D721Med (cell line): ENCODE results near the gene MUC5B.

Source experiments
- DNase-seq: peaks from one replicate; pipeline ENCODE4 v3.0.0; 2011; ENCODE audit warnings: low spot score; ENCODE audit not compliant: insufficient read length
- FAIRE-seq: peaks from 2 replicates; lab custom pipeline; 2011; peaks lifted over from hg19 to GRCh38; lab: Jason Lieb, UNC
- TF ChIP-seq, protein P1 (sequence below): IDR thresholded peaks from 2 replicates; pipeline ENCODE4 v1.5.1; 2012; ENCODE audit warnings: mild to moderate bottlenecking, control low read depth; ENCODE audit not compliant: insufficient read depth; ENCODE audit errors: missing control alignments

The MUC5B gene

DNA sequence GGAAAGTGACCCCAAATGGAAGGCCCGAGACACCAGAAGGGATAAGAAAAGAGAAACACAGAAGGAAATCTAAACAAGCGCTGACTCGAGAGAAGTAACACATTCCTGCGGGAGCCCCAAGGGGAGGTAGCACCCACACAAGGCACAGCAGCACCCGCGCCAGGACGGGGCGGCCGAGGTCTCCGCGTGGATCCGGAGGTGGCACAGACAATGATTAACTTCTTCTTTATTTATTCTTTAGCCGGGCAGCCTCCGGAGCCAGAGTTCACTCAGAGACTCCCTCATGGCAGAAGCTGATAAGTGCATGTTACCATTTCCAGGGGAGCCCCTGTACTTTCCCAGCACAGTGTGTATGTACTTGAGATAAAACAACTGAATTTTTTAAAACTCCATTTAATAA is 81.5 kb downstream of the MUC5B start:
- TF ChIP-seq, protein P1, sequence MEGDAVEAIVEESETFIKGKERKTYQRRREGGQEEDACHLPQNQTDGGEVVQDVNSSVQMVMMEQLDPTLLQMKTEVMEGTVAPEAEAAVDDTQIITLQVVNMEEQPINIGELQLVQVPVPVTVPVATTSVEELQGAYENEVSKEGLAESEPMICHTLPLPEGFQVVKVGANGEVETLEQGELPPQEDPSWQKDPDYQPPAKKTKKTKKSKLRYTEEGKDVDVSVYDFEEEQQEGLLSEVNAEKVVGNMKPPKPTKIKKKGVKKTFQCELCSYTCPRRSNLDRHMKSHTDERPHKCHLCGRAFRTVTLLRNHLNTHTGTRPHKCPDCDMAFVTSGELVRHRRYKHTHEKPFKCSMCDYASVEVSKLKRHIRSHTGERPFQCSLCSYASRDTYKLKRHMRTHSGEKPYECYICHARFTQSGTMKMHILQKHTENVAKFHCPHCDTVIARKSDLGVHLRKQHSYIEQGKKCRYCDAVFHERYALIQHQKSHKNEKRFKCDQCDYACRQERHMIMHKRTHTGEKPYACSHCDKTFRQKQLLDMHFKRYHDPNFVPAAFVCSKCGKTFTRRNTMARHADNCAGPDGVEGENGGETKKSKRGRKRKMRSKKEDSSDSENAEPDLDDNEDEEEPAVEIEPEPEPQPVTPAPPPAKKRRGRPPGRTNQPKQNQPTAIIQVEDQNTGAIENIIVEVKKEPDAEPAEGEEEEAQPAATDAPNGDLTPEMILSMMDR, result no peak
- FAIRE-seq (no peak), DNase-seq (no peak)

DNA sequence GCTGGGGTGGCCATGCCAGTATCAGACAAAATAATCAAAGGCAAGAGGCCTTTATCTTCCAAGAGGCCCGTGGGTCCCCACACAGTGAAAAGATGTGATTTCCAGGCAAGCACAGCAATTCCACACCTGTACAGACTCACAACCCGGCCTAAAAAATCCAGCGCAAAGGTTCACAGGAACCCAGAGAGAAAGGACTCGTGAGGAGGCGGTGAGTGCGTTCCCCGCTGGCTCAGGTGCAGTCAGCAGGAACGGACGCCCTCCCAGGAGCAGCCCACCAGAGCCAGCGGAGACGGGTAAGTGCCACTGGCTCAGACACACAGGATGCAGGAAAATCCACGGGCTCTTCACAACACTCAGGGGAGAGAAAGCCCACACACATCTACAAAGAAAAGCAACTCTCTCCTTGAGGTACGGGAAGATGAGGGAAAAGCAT is 82.2 kb downstream of the MUC5B start:
- FAIRE-seq, result no peak
- TF ChIP-seq, protein P1, result no peak
- DNase-seq, result no peak

- FAIRE-seq (no peak), DNase-seq (no peak)
These were observed 82.7 kb downstream of the MUC5B start for GRCh38 chr11:1305501-1306056.

GRCh38 chr11:1306186-1307162 is 83.6 kb downstream of the MUC5B start:
- no peak for DNase-seq
- TF ChIP-seq, protein P1, result no peak
- no peak for FAIRE-seq

More at GRCh38 chr11:1305501-1306056, 82.7 kb downstream of the MUC5B start:
- TF ChIP-seq, protein P1, result no peak

DNA sequence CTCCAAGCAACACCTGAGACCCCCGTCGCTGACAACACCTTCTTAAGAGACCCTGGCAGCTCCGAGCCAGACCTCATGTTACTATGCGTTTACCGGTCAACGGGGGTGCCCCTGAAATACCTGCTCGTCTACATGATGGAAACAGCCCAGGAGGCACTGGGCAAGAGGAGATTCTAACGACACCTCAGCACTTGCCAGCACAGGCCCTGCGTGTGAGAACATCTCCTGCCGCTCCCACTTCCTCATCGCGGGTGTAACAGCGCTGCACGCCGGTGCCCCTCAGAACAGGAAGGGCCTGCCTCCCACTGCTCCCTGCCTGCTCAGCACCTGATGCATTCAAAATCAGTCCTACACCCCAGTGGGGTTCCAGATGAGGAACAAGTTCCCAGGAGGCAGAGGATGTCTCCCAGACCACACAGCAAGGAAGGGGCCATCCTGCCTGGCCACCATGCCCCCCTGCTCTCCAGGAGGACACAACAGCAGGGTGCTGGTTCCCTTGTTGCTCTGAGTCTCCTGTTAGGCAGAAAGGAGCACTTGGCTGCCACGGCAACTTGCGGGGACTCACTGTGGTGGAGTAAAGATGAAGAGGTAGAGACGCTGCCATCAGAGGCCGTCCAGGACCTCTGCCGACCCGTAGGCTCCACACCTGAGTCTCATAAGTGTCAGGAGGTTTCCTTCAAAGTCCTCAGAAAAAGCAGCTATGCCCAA is 84.5 kb downstream of the MUC5B start:
- FAIRE-seq (no peak), DNase-seq (no peak)
- TF ChIP-seq, protein P1, result no peak

GRCh38 chr11:1307998-1308742 is 85.3 kb downstream of the MUC5B start:
- TF ChIP-seq, protein P1, result no peak
- DNase-seq (no peak), FAIRE-seq (no peak)
